Adrenal gland (tissue), 12 donors: ENCODE data around the gene HOXA10. TPM values are rescaled to one million over a fixed set of nuclear protein-coding genes. Genes with fewer than 3 reads are reported as not detected.
A peak's percentile ranks its signal among the peaks of the same experiment; 100 is the strongest.

Source experiments
- DNase-seq, 7 donors: peaks; one replicate each; pipeline ENCODE4 v3.0.0-alpha.2; 2019 to 2020
- H3K27ac ChIP-seq, 5 donors: fragments of 200-600 bp; sonication (generic) in 4 of 5; 1 replicate in 3 of 5; 2 replicates in 2 of 5; pipeline versions ENCODE4 v1.5.1 to v1.8.0; 2016 to 2020; ENCODE audit warnings: mild to moderate bottlenecking in 1 of 5
- H3K27me3 ChIP-seq: fragments of 200-600 bp; 2 replicates; pipeline ENCODE4 v1.8.0; 2021
- H3K36me3 ChIP-seq, 2 donors: fragments of 200-600 bp; replicated peaks in 1 of 2; 1 replicate in 1 of 2; 2 replicates in 1 of 2; pipeline versions ENCODE4 v1.5.1 to v1.8.0; 2018 to 2022
- H3K4me1 ChIP-seq, 2 donors: fragments of 200-600 bp; replicated peaks in 1 of 2; 1 replicate in 1 of 2; 2 replicates in 1 of 2; pipeline versions ENCODE4 v1.5.1 to v1.8.0; 2018 to 2021
- H3K4me3 ChIP-seq, 4 donors: fragments of 200-600 bp; sonication (generic) in 3 of 4; one replicate each; pipeline ENCODE4 v1.5.1; 2016 to 2018
- H3K9me3 ChIP-seq, 3 donors: fragments of 200-600 bp; sonication (generic) in 1 of 3; replicated peaks in 1 of 3; 1 replicate in 2 of 3; 2 replicates in 1 of 3; pipeline versions ENCODE4 v1.5.1 to v1.8.0; 2016 to 2021
- CTCF ChIP-seq, 6 experiments: fragments of 450-650 bp in 4 of 6; fragments of 200-600 bp in 2 of 6; sonication (generic) in 1 of 6; IDR thresholded peaks; 1 replicate in 5 of 6; 2 replicates in 1 of 6; pipeline versions ENCODE4 v1.5.1 to v1.8.0; 2016 to 2021; ENCODE audit warnings: antibody characterized with exemption in 6 of 6, mild to moderate bottlenecking in 2 of 6, moderate library complexity in 1 of 6
- POLR2A ChIP-seq, 2 donors: fragments of 450-650 bp; IDR thresholded peaks; one replicate each; pipeline ENCODE4 v1.6.1; 2017; ENCODE audit warnings: antibody characterized with exemption in 2 of 2, mild to moderate bottlenecking in 2 of 2, moderate library complexity in 1 of 2
- WGBS, 4 donors: extraction: QIAGEN DNeasy Blood & Tissue Kit in 2 of 4; methylation state at CpG; one replicate each; pipeline versions ENCODE4 v1.1.5 to v1.1.7; 2013 to 2017; 5-methylcytosine and 5-hydroxymethylcytosine counted together
- intact Hi-C, 2 donors: fragments of 100-400 bp; cut with DNase I; formaldehyde crosslinking; loops; one replicate each; pipeline versions ENCODE4 v1.14.1 to v1.15.0; 2022 to 2023
- polyA plus RNA-seq, 3 donors: library from polyadenylated mRNA; stranded (reverse); fragments of 200-250 nt in 2 of 3; fragments of 350-450 nt in 1 of 3; fragmentation: Illumina TruSeq in 1 of 3; extraction: RNeasy Lipid Tissue Mini Kit (QIAGEN cat#74804) in 1 of 3; gene quantifications; one replicate each; pipeline ENCODE4 v1.2.3, GENCODE V29; 2013 to 2014
- total RNA-seq, 9 donors: library from RNA; depleted of rRNA in 4 of 9; stranded (reverse); fragments of >200 nt in 4 of 9; fragments of 120-200 nt in 1 of 9; fragmentation: NEBNext Ultra II Directional in 1 of 9; extraction: Animal tissue kit (Norgen Biotek cat#: 25700) in 1 of 9; gene quantifications; one replicate each; pipeline versions ENCODE4 v1.1.0 to v1.2.4, GENCODE V29; 2013 to 2023
- donor health status: healthy with polysubstance abuse.
- donor health status: Bipolar disorder and iron deficiency.
- donor health status: DM: yes; HTN: yes; CAD: no.
- donor health status: DM: no; HTN: no; CAD: no.
- donor health status: DM: no; HTN: no; CAD: no.
- donor health status: DM: yes; HTN: yes; CAD: no.

HOXA10 gene
- total and polyA plus RNA-seq, 12 donors, result 0.11 to 14.7 (median 11.3) TPM

GRCh38 chr7:27179503-27180430 lies 5.6 kb upstream of the HOXA10 start:
- Histone ChIP-seq H3K36me3 (no peaks in the 10 kb centered on the region), H3K27ac (no peak overlapping the region), H3K4me3 (no peak overlapping the region), H3K4me1 (peaks cover 16 to 18% of the 10 kb centered on the region in 2 donors), H3K9me3 (no peaks in the 10 kb centered on the region), H3K27me3 (peaks cover 73% of the 10 kb centered on the region)
- intact Hi-C loops, result loop anchor here in 1 of 2 donors (10.0 kb wide), 1 partner anchor 1305 kb away; no protein-coding TSS in a partner anchor
- peak in 6 of 7 donors; percentile 53 to 75 (median 71) for DNase-seq
- TF ChIP-seq CTCF (IDR thresholded peaks at IDR 0.05) (peak; percentile 55 to 84 (median 68)), POLR2A (IDR thresholded peaks at IDR 0.05) (no peak)
- 18 to 21% (median 19%) methylated on average over 50 to 56 of the region's 56 CpGs for WGBS, 4 donors

DNA sequence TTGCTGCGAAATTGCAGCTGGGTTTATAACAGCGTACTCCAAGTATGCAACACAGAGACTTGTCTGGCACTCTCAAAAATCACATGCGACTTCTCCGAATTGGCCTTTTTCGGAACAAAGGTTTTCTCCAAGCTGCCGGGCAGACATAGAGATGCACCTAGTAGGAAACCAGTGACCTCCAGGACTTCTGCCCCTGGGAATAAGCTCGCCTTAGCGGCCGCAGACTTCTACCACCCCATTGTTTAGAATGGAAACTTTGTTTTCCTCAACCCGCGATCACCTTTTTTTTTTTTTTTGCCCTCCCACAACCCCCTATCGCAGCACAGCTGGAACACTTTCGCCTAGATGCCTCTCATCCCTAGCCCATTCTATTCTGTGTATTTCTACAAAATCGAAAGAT lies 4.9 kb upstream of the HOXA10 start:
- H3K4me1 ChIP-seq, result peaks cover 13 to 15% of the 10 kb centered on the region in 2 donors
- no peaks in the 10 kb centered on the region for H3K9me3 ChIP-seq
- TF ChIP-seq POLR2A (IDR thresholded peaks at IDR 0.05) (no peak), CTCF (IDR thresholded peaks at IDR 0.05) (no peak)
- no peak overlapping the region for H3K4me3 ChIP-seq
- intact Hi-C loops, result no loop called here
- 66 to 74% (median 70%) methylated on average over 14 of the region's 14 CpGs for WGBS, 4 donors
- no peak overlapping the region for H3K27ac ChIP-seq
- no peaks in the 10 kb centered on the region for H3K36me3 ChIP-seq
- peak in 1 of 7 donors; percentile 39 for DNase-seq
- H3K27me3 ChIP-seq, result peaks cover 73% of the 10 kb centered on the region

- peaks cover 13 to 17% of the 10 kb centered on the region in 2 donors for H3K4me1 ChIP-seq
- WGBS, 4 donors, result 89 to 97% (median 92%) methylated on average over 6 of the region's 6 CpGs
- peak in 1 of 7 donors; percentile 36 for DNase-seq
Observed at GRCh38 chr7:27178366-27178765, 4.2 kb upstream of the HOXA10 start.

More at GRCh38 chr7:27178366-27178765, 4.2 kb upstream of the HOXA10 start:
- no peaks in the 10 kb centered on the region for H3K36me3 ChIP-seq
- H3K27ac ChIP-seq, result no peak overlapping the region
- peaks cover 73% of the 10 kb centered on the region for H3K27me3 ChIP-seq
- no peak overlapping the region for H3K4me3 ChIP-seq
- intact Hi-C loops, result no loop called here
- TF ChIP-seq CTCF (IDR thresholded peaks at IDR 0.05), result no peak
- no peak for TF ChIP-seq POLR2A (IDR thresholded peaks at IDR 0.05)
- no peaks in the 10 kb centered on the region for H3K9me3 ChIP-seq
